IPS-NIHi11 (cell line): ENCODE results near the gene ST6GALNAC3.
"Not testable (repeated sequence)": the region's sequence is repeated elsewhere in the genome, so short reads cannot be mapped to it uniquely, and the experiment has no call there.

Source experiments
- DNase-seq: peaks from one replicate; pipeline ENCODE4 v3.0.0; 2012; ENCODE audit warnings: mixed read lengths, low spot score

ST6GALNAC3 gene

GRCh38 chr1:76639181-76639580 is 564.6 kb downstream of the ST6GALNAC3 start:
- no peak for DNase-seq

DNA sequence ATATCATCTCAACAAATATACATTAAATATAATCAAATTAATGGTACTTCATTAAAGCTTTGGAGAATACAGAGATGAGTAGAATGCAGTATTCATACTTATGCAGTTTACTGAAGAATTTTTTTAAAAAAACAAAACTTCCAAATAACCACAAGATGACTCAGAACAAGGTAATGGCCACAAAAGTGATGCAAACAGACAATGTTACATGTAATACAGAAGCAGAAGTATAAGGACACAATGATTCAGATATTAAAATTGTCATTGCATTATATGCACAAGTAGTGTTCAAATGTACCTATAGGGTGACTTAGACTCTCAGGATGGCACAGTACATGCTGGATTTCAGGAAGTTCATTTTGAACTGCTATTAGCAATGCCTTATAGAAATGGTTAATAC is 565.5 kb downstream of the ST6GALNAC3 start:
- DNase-seq: no peak

DNA sequence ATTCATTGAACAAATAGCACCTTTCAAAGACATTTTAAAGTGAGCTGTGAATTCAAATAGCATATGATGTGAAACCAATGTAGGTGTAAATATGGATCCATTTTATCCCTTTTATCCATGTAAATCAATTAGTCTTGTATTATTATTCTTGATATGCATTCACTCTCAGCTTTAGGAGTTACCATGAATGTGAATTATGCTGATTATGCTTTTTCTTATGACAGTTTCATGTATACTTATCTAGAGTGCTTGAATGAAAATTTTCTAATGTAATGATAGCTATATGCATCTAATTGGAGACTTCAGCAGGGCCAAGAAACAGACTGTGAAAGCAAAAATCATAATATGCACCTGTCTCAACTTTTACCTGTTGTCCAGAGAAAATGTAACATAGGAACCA is 566.2 kb downstream of the ST6GALNAC3 start:
- DNase-seq: no peak

DNA sequence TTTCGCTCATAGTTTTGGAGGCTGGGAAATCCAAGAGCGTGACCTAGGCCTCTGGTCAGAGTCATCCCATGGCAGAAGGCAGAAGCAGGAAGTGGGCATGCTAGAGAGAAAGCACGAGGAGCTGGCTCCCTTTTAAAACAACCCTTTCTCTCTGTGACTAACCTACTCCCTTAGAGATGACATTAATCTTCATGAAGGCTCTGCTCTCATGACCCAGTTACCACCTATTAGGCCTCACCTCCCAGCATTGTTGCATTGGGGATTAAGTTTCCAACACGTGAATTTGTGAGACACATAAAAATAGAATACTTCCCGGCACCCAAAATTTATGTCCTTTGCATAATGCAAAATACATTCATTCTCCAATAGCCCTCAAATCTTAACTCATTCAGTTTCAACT is 569.6 kb downstream of the ST6GALNAC3 start:
- DNase-seq: no peak

DNA sequence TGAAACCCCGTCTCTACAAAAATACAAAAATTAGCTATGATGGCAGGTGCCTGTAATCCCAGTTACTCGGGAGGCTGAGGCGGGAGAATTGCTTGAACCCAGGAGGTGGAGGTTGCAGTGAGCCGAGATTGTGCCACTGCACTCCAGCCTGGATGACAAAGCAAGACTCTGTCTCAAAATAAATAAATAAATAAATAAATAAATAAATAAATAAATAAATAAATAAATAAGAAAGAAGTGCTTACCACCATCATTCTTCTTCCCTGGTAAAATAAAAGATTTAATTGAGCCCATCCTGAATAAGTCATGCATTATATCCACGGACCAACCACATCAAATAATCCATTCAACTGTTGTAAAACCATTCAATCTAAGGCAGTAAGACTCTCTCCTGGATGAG is 578.3 kb downstream of the ST6GALNAC3 start:
- DNase-seq: not testable (repeated sequence)

GRCh38 chr1:76657623-76658022 is 583.1 kb downstream of the ST6GALNAC3 start:
- no peak for DNase-seq

GRCh38 chr1:76659171-76659940 is 584.8 kb downstream of the ST6GALNAC3 start:
- DNase-seq: no peak

DNA sequence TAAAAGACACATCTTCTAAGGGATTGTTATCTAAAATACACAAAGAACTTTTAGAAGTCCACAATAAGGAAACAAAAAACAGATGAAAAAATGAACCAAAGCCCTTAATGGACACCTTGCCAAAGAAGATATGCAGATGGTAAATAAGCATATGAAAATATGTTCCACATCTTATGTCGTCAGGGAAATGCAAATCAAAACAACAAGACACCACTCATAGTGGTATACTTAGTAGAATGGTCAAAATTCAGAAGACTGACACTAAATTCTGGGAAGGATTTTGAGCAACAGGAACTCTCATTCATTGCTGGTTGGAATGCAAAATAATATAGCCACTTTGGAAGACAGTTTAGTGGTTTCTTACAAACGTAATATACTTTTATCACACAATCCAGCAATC is 587.0 kb downstream of the ST6GALNAC3 start:
- no peak for DNase-seq

DNA sequence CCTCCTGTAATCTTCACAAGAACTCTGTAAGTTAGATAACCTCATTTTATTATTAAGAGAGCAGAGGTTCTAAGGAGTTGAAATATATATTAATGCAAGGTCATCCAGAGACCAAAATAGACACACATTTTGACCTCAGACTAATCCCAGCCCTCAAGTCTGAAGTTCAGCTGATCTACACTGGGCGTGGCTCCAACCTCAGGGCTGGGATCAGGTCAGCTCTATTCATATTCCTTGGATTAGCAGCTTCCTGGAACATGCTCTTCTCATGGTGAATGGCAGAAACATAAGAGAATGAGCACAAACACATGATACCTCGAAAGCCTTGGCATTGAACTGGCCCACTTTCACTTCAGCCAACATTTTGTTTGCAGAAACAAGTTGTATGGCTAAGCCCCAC is 592.0 kb downstream of the ST6GALNAC3 start:
- DNase-seq: no peak

GRCh38 chr1:76668046-76668445 is 593.5 kb downstream of the ST6GALNAC3 start:
- no peak for DNase-seq

DNA sequence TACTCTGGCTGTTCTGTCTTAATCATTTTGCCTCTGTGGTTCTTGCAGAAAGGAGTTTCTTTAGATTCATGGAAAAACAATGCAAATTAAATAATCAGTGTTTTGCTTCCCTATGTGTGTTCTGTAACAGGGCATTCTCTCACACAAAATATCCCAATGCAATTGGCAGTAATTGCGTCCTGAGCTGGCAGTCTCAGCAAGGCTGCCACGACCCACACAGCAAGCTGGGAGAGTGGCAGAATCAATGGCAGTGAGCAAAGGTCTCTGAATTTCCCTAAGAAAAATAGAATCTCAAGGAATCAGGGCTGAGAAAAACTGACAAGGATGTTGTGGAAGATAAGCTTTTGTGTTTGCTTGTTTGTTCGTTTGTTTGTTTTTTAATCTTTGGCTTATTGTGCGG is 594.6 kb downstream of the ST6GALNAC3 start:
- DNase-seq: no peak

- DNase-seq: no peak
Measured at GRCh38 chr1:76669624-76670315, 595.2 kb downstream of the ST6GALNAC3 start.

- DNase-seq: no peak
Measured at GRCh38 chr1:76674689-76675210, 600.2 kb downstream of the ST6GALNAC3 start.

DNA sequence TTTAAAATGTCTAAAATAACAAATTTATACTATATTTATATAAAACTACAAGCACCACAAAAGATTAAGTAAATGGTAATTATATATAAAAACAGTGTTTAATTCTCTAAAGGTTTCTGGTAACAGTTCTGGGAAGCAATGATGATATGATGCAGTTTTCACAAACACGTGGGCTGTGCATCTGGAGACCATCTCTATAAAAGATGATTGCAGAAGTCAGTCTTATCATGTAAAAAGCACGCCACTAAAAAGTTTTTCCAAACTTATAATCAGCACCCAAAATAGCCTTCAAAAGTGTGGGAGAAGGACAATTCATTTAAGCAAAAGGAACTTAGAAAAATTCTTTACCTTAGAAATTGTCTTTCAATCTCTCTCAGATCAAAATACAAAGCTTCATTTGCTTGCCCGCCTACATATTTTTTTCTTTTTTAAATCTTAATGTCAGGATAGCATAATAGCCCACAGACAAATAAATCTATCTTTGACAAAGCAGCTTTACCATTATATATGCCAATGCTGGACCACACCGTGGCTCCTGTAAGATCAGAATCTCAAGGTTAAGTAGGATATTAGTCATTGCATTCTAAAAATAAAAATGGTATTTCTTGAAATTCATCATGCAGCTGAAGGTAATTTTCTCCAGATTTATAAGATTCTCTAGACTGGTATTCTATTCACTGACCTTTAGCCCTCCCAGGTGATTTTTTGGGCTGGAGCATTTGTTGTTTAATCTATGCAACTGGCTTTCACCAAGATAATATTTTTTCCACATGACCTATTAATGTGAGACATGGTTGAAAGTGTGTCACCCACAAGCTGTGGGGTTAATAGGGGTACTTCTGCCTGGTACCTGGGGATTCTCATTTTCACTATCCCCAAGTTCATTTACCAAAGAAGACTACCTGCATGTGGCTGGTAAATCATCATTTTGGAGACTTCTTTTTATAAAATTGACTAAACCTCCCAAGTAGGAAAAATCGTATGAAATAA is 603.2 kb downstream of the ST6GALNAC3 start:
- DNase-seq: no peak

DNA sequence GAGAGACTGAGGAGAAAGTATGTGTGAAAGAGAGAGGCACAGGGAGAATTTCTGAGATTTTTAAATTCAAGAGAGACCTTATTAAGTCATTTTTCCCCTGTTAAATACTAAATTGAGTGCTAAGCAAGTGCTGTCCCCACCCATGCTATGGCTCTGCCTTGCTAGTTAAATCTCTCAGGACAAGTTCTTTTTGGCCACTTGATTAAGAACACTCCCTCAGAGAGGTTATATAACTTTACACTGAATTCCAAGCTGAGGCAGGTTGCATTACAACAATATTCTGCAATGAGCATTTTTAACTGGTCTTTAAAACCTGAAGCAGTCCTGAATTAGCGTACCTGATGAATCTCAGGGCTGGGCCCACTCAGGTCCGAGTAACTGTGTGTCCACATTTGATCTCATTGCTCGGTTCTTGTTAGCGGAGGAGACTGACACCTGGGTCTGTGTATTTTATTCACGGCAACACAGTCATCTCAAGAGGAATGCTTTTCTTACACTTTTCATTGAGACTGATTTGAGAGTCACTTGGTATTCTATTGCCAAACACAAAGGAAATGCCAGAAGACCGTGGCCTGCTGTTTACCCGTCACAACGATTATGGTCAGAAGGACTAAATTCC is 605.1 kb downstream of the ST6GALNAC3 start:
- DNase-seq: no peak

- no peak for DNase-seq
Measured at GRCh38 chr1:76680651-76681050, 606.1 kb downstream of the ST6GALNAC3 start.

- peak; percentile 27 for DNase-seq
Measured at GRCh38 chr1:76682138-76682537, 607.6 kb downstream of the ST6GALNAC3 start.
